HT1080 (cell line): ENCODE results near the gene XAB2. TPM values are rescaled to one million over a fixed set of nuclear protein-coding genes. Genes with fewer than 3 reads are reported as not detected.

Source experiments
- DNase-seq: peaks from one replicate; pipeline ENCODE4 v3.0.0-alpha.2; 2015; ENCODE audit warnings: low read depth
- polyA plus RNA-seq, 2 experiments: library from polyadenylated mRNA; depleted of rRNA; stranded (reverse); fragments of >200 nt; gene quantifications; 2 replicates each; pipeline ENCODE4 v1.2.3, GENCODE V29; 2015
- total RNA-seq: library from RNA; depleted of rRNA; stranded (reverse); fragments of >200 nt; shearing (Covaris generic); gene quantifications from 2 replicates; pipeline ENCODE4 v1.2.3, GENCODE V29; 2014; rRNA removed

XAB2 gene
- total RNA-seq = 58.0 and 68.8 TPM in 2 replicates
- 41.5 and 42.8 TPM in 2 replicates for polyA plus RNA-seq (2015; cell fraction: cytosol; rRNA removed)
- 98.4 and 106 TPM in 2 replicates for polyA plus RNA-seq (2015; cell fraction: nucleus; rRNA removed)

GRCh38 chr19:7629347-7630054 is at the start of gene XAB2, which contains the start of gene PET100:
TSS of gene XAB2 (minus strand) at chr19:7629545. CDS start at chr19:7629527, 18 bp downstream.
TSS of gene PET100 (plus strand) at chr19:7629793. CDS start at chr19:7629834, 41 bp downstream.
- DNase-seq = peak; percentile 97

- no peak for DNase-seq
These were observed 48.4 kb upstream of the XAB2 start for GRCh38 chr19:7677669-7678311.

DNA sequence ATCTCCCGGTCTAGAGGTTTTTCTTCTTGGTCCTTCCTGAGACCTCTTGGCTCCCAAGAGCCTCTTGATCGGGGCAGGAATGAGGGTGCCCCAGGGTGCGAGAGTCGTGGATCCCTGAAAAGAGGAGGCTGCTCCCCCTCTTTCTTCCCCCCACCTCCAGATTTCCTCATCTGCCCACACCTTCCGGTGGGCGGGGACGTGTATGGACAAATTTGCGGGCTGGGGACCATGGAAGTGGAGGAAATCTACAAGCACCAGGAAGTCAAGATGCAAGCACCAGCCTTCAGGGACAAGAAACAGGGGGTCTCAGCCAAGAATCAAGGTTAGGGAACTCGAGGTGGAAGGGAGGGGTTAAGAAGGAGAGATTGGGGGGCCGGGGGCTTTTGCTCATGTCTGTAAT is 47.5 kb upstream of the XAB2 start, which contains the start of gene MCEMP1:
TSS of gene MCEMP1 (plus strand) at position 237 of the 400 bp plus-strand sequence. CDS start at position 268, 31 bp downstream.
- DNase-seq = no peak

DNA sequence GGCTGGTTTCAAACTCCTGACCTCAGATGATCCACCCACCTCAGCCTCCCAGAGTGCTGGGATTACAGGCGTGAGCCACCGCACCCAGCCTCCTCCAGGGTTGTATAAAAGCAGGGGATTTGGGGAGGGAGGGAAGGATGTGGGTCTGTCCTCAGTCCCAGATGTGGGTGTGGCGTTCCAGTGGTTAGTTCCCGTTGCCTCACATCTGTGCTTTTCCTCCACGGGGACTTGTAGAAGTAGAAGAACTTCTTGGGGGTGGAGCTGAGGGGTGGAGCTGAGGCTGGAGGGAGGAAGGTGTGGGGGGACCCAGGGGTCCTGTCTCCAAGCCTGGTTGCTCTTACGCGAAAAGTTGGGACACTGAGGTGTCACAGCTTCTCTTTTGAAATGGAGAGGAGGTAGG is 47.0 kb upstream of the XAB2 start:
- no peak for DNase-seq

GRCh38 chr19:7674010-7675005 is 45.0 kb upstream of the XAB2 start:
- peak; percentile 50 for DNase-seq

DNA sequence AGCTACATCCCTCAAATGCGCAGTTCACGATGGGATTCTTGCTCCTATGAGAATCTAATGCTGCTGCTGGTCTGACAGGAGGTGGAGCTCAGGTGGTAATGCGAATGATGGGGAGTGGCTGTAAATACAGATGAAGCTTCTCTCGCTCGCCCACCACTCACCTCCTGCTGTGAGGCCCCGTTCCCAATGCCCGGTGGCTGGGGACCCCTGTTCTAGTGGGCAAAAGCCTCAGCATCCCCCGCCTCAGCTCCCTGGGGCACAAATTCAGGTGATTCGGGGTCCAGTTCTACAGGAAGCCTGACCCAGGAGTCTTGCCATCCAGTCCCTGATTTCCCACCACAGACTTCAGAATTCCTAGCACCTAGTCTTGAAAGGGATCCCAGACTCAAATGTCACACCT is 43.2 kb upstream of the XAB2 start:
- no peak for DNase-seq

DNA sequence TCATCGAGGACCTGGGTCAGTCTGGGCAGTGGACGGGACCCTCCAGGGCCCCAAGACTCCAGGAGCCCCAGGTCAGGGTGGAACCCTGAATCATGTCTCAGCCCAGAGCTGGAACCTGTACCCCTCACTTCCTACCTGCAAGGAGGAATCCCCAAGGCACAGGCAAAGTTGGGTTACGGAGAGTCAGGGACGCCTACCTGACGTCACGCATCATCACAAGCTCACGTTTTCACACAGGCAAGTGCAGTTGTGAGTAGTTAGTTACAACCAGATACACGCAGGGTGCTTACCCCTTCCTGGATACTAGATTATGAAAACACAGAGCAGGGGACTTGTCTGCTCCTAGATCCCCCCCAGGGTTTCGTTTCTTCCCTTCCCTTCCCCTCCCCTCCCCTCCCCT is 41.4 kb upstream of the XAB2 start:
- no peak for DNase-seq

DNA sequence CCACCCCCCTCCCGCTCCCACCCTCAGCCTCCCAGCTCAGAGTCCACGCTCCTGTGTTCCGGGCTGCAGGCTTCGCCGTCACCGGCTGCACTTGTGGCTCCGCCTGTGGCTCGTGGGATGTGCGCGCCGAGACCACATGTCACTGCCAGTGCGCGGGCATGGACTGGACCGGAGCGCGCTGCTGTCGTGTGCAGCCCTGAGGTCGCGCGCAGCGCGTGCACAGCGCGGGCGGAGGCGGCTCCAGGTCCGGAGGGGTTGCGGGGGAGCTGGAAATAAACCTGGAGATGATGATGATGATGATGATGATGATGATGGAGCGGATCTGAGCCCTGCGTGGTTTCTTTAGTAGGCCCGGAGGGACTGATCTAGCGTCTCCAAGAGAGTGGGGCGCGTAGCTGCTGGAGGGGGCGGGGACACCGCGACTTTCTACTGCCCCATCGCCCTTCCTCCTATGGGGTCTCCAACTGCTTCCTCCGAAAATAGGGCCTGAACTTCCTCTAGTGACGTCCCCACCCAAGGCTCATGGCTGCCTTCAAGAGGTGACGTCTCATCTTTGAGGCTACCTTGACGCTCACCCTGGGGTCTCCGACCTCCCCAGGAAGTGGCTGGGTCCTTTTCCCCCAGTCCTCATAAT is 40.9 kb upstream of the XAB2 start:
- no peak for DNase-seq

DNA sequence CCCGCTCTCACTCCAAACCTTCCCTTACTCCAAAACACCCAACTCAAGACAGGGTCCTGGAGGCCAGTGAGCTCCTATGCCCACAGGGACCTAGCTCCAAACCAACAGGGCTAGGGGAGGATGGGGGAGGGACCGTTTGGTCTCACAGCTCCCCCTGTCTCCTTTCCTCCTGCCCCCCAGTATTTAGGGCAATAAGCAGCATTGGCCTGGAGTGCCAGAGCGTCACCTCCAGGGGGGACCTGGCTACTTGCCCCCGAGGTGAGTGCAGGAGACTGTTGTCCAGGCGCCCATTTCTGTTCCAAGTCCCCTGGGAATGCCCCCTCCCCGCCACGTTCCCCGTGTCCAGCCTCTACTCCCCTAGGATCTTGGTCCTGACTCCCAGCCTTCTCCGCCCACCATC is 40.3 kb upstream of the XAB2 start:
- no peak for DNase-seq

DNA sequence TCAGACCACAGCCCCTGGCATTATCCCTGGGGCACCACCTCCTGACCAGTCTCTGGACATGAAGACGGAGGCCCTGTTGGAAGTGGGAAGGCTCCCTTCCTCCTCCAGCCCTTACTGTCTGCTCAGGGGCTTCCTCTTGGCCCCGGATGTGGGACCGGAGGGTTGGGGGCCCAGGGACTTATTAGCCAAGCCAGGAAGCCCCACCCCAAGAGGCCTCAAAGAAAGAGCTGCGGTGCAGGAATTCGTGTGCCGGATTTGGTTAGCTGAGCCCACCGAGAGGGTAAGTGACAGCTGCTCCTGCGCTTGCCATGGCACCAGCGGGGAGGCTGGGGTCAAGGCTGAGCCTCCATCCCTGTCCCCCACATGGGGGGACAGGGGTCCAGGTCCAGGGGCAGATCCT is 39.5 kb upstream of the XAB2 start, which contains the start of gene RETN:
TSS of gene RETN (plus strand) at position 208 of the 400 bp plus-strand sequence. CDS start 278 bp downstream, outside the sequence.
- DNase-seq = no peak

DNA sequence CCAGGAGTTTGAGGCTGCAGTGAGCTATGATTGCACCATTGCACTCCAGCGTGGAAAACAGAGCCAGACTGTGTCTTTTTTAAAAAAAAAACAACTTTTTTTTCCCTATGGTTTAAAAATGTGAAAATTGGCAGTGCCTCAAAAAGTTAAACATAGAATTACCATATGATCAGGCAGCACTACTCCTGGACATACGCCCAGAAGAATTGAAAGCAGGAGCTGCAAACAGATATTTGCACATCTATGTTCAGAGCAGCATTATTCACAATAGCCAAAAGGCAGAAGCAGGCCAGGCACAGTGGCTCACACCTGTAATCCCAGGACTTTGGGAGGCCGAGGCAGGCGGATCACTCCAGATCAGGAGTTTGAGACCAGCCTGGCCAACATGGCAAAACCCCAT is 35.7 kb upstream of the XAB2 start:
- no peak for DNase-seq

GRCh38 chr19:7663706-7664105 is 34.4 kb upstream of the XAB2 start:
- DNase-seq = no peak

DNA sequence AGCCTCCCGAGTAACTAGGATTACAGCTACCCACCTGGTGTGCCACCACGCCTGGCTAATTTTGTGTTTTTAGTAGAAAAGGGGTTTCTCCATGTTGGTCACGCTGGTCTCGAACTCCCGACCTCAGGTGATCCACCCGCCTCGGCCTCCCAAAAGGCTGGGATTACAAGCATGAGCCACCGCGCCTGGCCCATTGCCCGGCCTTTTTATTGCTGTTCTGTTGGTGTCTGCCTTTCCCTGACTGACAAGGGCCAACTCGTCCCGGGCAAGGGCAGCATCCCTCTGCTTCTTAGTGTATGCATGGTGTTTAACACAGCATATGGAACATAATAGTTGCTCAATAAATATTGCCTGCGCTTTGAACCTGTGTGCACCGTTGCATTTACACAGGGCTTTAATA is 33.3 kb upstream of the XAB2 start:
- no peak for DNase-seq

DNA sequence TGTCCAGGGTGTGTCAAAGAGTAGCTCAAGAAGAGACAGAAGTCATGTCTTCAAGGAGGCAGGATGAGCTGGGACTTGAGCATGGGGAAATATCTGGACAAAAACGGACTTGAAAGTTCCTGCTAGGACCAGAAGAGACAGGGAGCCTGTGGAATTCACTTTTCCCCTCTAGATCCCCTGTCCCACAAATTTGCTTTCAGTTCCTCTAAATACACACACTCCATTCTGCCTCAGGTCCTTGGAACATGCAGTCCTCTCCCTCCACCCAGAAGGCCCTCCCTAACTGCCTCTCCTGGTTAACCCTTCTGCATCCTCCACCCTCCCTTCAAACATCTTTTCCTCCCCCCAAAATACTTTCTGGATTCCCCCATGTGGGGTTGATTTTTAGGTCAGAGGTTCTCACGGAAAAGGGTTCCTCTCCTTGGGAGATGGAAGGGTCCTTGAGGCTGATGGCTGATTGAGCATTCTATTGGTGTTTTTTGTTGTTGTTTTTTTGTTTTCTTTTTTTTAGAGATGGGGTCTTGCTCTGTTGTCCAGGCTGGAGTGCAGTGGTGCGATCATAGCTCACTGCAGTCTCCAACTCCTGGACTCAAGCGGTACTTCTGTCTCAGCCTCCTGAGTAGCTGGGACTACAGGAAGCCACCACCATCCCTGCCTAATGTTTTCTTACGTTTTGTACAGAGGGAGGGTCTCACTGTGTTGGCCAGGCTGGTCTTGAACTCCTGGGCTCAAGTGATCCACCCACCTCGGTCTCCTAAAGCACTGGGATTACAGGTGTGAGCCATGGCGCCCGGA is 32.6 kb upstream of the XAB2 start:
- no peak for DNase-seq

DNA sequence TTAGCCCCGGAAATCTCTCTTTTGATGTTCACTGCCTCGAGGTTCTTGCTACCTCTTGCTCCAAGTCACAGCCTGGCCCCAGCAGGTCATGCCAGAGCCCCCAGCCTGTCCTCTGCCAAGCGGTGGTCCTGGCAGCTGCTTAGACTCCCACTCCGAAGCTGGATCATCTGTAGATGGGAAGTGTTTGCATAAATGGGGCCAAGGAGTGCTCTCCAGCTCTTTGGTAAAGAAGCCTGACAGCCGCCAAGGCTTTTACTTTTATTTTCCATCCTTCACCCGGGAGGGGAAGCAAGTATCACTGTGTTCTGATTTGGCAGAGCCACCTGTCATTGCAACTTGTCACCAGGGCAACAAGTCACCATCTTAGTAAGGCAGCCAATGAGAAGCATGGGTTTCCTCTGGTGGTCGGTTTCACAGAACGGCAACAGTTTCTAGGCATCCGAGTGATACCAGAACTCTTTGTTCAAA is 28.9 kb upstream of the XAB2 start:
- DNase-seq = no peak

- no peak for DNase-seq
These were observed 27.9 kb upstream of the XAB2 start for GRCh38 chr19:7657131-7657751.

- DNase-seq = no peak
These were observed 26.2 kb upstream of the XAB2 start for GRCh38 chr19:7655581-7655980.

DNA sequence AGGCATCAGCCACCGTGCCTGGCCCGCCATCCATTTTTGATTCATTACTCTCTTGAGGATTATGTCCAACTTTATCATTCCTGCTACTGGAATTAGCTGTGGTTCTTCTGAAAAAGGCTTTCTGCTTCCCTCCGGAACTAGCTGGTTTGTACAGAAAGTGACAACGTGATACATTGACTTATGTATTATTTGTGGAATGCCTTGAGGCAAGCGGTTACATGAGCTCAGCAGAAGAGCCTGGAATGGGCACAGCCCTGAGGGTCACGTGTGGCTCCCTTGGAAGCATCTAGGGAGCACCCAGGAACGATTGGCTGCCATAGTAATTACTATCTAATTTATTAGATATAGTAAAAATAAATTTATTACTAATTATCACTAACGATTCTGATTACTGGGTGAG is 25.1 kb upstream of the XAB2 start:
- DNase-seq = no peak

- DNase-seq = peak; percentile 57
These were observed 22.8 kb upstream of the XAB2 start for GRCh38 chr19:7652061-7652641.
